ENCODE data around the gene DAGLB. TPM values are rescaled to one million over a fixed set of nuclear protein-coding genes. Genes with fewer than 3 reads are reported as not detected.

The DAGLB gene
- total RNA-seq, 1 experiment from 2014 or later = 33.6 TPM

DNA sequence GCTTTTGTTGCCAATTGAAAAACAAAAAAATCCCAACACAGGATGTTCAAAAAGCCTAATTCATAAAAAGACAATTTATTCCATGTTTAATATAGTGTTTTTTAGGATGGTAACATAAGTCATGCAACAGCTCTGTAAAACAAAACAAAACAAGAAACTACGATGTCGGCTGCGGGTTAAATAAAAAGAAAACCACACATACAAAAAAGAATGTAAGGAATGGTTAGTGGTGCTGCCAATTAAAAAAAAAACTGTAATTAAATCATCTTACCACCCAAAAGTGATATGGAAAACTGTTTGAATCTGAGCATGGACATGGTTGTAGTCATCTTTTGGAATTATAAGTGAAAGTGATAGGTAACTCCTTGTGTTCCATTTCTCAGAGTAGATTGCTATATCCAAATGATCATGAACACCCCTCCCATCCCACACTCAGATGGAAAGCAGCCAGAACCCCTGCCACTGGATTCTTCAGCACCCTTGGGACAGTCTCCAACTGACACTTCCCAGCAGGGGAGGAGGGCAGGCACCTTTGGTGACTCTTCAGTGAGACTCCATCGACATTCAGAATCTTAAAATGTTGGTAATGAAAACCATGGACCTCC is 14.3 kb upstream of the DAGLB start (continued):
- TF ChIP-seq GTF2I (CRISPR knock-in tag; conservative IDR thresholded peaks at IDR 0.05) (no peak), MYBL2 (CRISPR knock-in tag; IDR thresholded peaks at IDR 0.05) (no peak)

DNA sequence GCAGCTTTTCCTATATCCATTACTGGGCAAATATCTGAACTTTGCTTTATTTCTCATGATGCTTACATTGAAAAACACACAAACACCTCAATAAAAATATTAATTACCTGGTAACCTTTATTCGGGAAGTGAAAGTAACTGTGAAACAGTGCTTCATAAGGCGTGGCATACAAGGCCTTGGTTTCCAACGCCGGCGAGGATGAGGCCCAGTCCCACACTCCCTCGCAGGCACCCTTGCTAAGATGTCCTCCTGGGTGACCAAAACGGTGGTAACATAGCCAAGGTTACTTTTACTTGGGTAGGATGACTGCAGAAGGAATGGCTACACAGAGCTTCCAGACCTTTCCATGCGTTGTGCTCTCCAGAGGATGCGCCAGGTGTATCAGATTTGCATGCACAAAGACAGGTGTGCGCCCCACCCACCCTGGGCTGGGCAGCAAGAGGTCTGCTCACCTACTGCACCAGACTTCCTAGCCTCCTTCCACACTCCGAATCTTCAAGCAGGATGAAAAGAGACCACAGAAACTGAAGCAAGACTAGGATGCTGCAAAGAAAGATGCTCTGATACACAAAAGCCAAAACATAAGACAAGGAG is 13.3 kb upstream of the DAGLB start:
- peaks cover 8% of the 10 kb centered on the region for H3K9me3 Mint-ChIP-seq
- H3K36me3 Mint-ChIP-seq = peaks cover 35% of the 10 kb centered on the region
- ChIA-PET POLR2A (interaction anchor here (0.6 kb wide), 1 partner anchor 12 kb away, joined by 3 read pairs; no protein-coding TSS in a partner anchor), CTCF (no interaction called here)
- TF ChIP-seq, protein P1, sequence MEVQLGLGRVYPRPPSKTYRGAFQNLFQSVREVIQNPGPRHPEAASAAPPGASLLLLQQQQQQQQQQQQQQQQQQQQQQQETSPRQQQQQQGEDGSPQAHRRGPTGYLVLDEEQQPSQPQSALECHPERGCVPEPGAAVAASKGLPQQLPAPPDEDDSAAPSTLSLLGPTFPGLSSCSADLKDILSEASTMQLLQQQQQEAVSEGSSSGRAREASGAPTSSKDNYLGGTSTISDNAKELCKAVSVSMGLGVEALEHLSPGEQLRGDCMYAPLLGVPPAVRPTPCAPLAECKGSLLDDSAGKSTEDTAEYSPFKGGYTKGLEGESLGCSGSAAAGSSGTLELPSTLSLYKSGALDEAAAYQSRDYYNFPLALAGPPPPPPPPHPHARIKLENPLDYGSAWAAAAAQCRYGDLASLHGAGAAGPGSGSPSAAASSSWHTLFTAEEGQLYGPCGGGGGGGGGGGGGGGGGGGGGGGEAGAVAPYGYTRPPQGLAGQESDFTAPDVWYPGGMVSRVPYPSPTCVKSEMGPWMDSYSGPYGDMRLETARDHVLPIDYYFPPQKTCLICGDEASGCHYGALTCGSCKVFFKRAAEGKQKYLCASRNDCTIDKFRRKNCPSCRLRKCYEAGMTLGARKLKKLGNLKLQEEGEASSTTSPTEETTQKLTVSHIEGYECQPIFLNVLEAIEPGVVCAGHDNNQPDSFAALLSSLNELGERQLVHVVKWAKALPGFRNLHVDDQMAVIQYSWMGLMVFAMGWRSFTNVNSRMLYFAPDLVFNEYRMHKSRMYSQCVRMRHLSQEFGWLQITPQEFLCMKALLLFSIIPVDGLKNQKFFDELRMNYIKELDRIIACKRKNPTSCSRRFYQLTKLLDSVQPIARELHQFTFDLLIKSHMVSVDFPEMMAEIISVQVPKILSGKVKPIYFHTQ (CRISPR knock-in tag; IDR thresholded peaks at IDR 0.05) = no peak
- TF ChIP-seq MYBL2 (CRISPR knock-in tag; IDR thresholded peaks at IDR 0.05) = no peak
- TF ChIP-seq, protein P2, sequence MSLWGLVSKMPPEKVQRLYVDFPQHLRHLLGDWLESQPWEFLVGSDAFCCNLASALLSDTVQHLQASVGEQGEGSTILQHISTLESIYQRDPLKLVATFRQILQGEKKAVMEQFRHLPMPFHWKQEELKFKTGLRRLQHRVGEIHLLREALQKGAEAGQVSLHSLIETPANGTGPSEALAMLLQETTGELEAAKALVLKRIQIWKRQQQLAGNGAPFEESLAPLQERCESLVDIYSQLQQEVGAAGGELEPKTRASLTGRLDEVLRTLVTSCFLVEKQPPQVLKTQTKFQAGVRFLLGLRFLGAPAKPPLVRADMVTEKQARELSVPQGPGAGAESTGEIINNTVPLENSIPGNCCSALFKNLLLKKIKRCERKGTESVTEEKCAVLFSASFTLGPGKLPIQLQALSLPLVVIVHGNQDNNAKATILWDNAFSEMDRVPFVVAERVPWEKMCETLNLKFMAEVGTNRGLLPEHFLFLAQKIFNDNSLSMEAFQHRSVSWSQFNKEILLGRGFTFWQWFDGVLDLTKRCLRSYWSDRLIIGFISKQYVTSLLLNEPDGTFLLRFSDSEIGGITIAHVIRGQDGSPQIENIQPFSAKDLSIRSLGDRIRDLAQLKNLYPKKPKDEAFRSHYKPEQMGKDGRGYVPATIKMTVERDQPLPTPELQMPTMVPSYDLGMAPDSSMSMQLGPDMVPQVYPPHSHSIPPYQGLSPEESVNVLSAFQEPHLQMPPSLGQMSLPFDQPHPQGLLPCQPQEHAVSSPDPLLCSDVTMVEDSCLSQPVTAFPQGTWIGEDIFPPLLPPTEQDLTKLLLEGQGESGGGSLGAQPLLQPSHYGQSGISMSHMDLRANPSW (CRISPR knock-in tag; conservative IDR thresholded peaks at IDR 0.05; ENCODE audit: low read depth) = no peak
- TF ChIP-seq NR1H2 (CRISPR knock-in tag; IDR thresholded peaks at IDR 0.05) = no peak
- TF ChIP-seq, protein P3, sequence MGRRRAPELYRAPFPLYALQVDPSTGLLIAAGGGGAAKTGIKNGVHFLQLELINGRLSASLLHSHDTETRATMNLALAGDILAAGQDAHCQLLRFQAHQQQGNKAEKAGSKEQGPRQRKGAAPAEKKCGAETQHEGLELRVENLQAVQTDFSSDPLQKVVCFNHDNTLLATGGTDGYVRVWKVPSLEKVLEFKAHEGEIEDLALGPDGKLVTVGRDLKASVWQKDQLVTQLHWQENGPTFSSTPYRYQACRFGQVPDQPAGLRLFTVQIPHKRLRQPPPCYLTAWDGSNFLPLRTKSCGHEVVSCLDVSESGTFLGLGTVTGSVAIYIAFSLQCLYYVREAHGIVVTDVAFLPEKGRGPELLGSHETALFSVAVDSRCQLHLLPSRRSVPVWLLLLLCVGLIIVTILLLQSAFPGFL (CRISPR knock-in tag; IDR thresholded peaks at IDR 0.05; ENCODE audit: borderline replicate concordance) = no peak
- TF ChIP-seq, protein P4, sequence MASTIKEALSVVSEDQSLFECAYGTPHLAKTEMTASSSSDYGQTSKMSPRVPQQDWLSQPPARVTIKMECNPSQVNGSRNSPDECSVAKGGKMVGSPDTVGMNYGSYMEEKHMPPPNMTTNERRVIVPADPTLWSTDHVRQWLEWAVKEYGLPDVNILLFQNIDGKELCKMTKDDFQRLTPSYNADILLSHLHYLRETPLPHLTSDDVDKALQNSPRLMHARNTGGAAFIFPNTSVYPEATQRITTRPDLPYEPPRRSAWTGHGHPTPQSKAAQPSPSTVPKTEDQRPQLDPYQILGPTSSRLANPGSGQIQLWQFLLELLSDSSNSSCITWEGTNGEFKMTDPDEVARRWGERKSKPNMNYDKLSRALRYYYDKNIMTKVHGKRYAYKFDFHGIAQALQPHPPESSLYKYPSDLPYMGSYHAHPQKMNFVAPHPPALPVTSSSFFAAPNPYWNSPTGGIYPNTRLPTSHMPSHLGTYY (CRISPR knock-in tag; IDR thresholded peaks at IDR 0.05) = no peak
- no peak for TF ChIP-seq ZBTB21 (CRISPR knock-in tag; IDR thresholded peaks at IDR 0.05; ENCODE audit: borderline replicate concordance)
- no peak for TF ChIP-seq ZNF396 (CRISPR knock-in tag; IDR thresholded peaks at IDR 0.05; ENCODE audit: borderline replicate concordance)
- TF ChIP-seq ZNF263 (CRISPR knock-in tag; IDR thresholded peaks at IDR 0.05; ENCODE audit: low read depth) = no peak
- no peak for TF ChIP-seq SMAD4 (CRISPR knock-in tag; IDR thresholded peaks at IDR 0.05)
- TF ChIP-seq FOXJ3 (CRISPR knock-in tag; IDR thresholded peaks at IDR 0.05; ENCODE audit: borderline replicate concordance) = no peak
- TF ChIP-seq, protein P5, sequence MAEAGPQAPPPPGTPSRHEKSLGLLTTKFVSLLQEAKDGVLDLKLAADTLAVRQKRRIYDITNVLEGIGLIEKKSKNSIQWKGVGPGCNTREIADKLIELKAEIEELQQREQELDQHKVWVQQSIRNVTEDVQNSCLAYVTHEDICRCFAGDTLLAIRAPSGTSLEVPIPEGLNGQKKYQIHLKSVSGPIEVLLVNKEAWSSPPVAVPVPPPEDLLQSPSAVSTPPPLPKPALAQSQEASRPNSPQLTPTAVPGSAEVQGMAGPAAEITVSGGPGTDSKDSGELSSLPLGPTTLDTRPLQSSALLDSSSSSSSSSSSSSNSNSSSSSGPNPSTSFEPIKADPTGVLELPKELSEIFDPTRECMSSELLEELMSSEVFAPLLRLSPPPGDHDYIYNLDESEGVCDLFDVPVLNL (CRISPR knock-in tag; IDR thresholded peaks at IDR 0.05; ENCODE audit: borderline replicate concordance, low read depth) = no peak
- no peak for TF ChIP-seq RELA (CRISPR knock-in tag; IDR thresholded peaks at IDR 0.05; ENCODE audit: borderline replicate concordance)
- TF ChIP-seq ESRRA (CRISPR knock-in tag; IDR thresholded peaks at IDR 0.05; ENCODE audit: borderline replicate concordance) = no peak
- no peak for TF ChIP-seq FOXP1 (CRISPR knock-in tag; IDR thresholded peaks at IDR 0.05; ENCODE audit: borderline replicate concordance)
- TF ChIP-seq MXD4 (CRISPR knock-in tag; IDR thresholded peaks at IDR 0.05; ENCODE audit: borderline replicate concordance) = no peak
- no peak for TF ChIP-seq GTF2I (CRISPR knock-in tag; conservative IDR thresholded peaks at IDR 0.05)
- no peak for TF ChIP-seq KAT7 (CRISPR knock-in tag; IDR thresholded peaks at IDR 0.05; ENCODE audit: borderline replicate concordance)
- H3K4me3 Mint-ChIP-seq = no peak overlapping the region
- H3K27me3 Mint-ChIP-seq (ENCODE audit: low read depth) = no peaks in the 10 kb centered on the region
- no peaks in the 10 kb centered on the region for H3K4me1 Mint-ChIP-seq
- ATAC-seq = no peak
- DNase-seq (ENCODE audit: low spot score) = no peak
- H3K27ac Mint-ChIP-seq = no peak overlapping the region
